Vagina (tissue), 2 donors: Measurements from ENCODE around the gene THSD7A.

Experiments used
- POLR2A ChIP-seq, 2 donors: fragments of 450-650 bp; IDR thresholded peaks; one replicate each; pipeline ENCODE4 v1.6.1; 2017; ENCODE audit warnings: antibody characterized with exemption in 2 of 2, mild to moderate bottlenecking in 2 of 2, moderate library complexity in 2 of 2
- TF ChIP-seq, protein P1 (sequence below), 3 experiments: fragments of 450-650 bp in 2 of 3; fragments of 200-600 bp in 1 of 3; sonication (generic) in 1 of 3; IDR thresholded peaks; one replicate each; pipeline ENCODE4 v1.5.1; 2017 to 2019; ENCODE audit warnings: antibody characterized with exemption in 3 of 3, mild to moderate bottlenecking in 2 of 3, moderate library complexity in 2 of 3

DNA sequence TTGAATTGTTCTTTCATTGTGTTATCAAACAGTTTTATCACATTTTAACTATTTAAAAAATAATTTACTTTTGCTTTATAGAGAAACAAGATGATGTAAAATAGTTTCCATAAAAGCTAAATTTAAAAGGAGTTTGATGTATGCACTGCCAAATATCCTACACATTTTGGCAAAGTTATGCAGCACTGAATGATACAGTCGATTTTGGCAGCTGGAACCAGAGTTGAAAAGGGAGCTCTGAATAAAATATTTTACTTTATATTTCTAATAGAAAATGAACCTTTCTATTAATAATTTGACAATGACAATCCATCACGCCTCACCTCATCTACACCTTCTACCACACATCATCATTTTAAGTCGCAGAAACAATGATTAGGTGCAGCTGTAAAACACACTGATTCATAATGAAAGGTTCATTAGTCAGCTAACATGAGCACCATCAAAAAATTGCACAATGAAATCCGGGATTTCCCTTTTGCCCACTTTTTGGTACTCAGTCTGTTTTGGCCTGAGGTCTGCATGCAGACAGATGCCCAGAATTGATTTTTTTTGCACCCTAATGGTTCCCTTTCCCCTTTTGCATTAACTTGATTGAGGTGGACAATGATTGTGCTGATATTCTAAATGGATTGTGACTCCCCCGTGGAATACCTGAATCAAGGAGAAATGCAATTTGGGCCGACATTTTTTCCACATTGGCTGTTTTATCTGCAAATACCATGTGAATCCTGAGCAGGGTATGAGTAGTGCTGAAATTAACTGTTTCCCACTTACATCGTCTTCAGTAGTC lies 105.8 kb downstream of the THSD7A start:
- no peak for TF ChIP-seq POLR2A (IDR thresholded peaks at IDR 0.05)
- TF ChIP-seq, protein P1, sequence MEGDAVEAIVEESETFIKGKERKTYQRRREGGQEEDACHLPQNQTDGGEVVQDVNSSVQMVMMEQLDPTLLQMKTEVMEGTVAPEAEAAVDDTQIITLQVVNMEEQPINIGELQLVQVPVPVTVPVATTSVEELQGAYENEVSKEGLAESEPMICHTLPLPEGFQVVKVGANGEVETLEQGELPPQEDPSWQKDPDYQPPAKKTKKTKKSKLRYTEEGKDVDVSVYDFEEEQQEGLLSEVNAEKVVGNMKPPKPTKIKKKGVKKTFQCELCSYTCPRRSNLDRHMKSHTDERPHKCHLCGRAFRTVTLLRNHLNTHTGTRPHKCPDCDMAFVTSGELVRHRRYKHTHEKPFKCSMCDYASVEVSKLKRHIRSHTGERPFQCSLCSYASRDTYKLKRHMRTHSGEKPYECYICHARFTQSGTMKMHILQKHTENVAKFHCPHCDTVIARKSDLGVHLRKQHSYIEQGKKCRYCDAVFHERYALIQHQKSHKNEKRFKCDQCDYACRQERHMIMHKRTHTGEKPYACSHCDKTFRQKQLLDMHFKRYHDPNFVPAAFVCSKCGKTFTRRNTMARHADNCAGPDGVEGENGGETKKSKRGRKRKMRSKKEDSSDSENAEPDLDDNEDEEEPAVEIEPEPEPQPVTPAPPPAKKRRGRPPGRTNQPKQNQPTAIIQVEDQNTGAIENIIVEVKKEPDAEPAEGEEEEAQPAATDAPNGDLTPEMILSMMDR (IDR thresholded peaks at IDR 0.05), result no peak
